Cardiac muscle cell (in vitro differentiated cells and primary cell): ENCODE results near the gene LZTS2. TPM values are rescaled to one million over a fixed set of nuclear protein-coding genes. Genes with fewer than 3 reads are reported as not detected.
"Not testable (repeated sequence)": the region's sequence is repeated elsewhere in the genome, so short reads cannot be mapped to it uniquely, and the experiment has no call there.

ENCODE experiments used
- DNase-seq, 2 donors: peaks; one replicate each; pipeline versions ENCODE4 v3.0.0 to v3.0.0-alpha.2; 2010 to 2017; ENCODE audit warnings: low read depth in 1 of 2, low spot score in 1 of 2
- H3K27ac ChIP-seq: fragments of 200-600 bp; sonication (generic); 2 replicates; pipeline ENCODE4 v1.5.1; 2016
- H3K27me3 ChIP-seq: fragments of 200-600 bp; sonication (generic); 2 replicates; pipeline ENCODE4 v1.6.0; 2016; ENCODE audit warnings: control low read depth
- H3K36me3 ChIP-seq: fragments of 200-600 bp; sonication (generic); 2 replicates; pipeline ENCODE4 v1.5.1; 2016; ENCODE audit warnings: control low read depth
- H3K4me1 ChIP-seq: fragments of 200-600 bp; sonication (generic); 2 replicates; pipeline ENCODE4 v1.8.1; 2017; ENCODE audit warnings: low read depth, mild to moderate bottlenecking, mixed run types
- H3K4me3 ChIP-seq: fragments of 200-600 bp; sonication (generic); 2 replicates; pipeline ENCODE4 v1.5.1; 2016; ENCODE audit warnings: mild to moderate bottlenecking
- H3K9me3 ChIP-seq: fragments of 200-600 bp; sonication (generic); 2 replicates; pipeline ENCODE4 v1.5.1; 2017; ENCODE audit warnings: low read depth, mild to moderate bottlenecking, control low read depth
- polyA plus RNA-seq: library from polyadenylated mRNA; unstranded; fragments of >200 nt; fragmentation: Nextera tagmentation; extraction: Ambion mirVana; gene quantifications from 2 replicates; pipeline ENCODE4 v1.2.1, GENCODE V29; 2016
- total RNA-seq: library from RNA; depleted of rRNA; stranded (reverse); fragments of >200 nt; gene quantifications from 2 replicates; pipeline ENCODE4 v1.2.3, GENCODE V29; 2016
- TF ChIP-seq, protein P1 (sequence below): IDR thresholded peaks from 2 replicates; pipeline ENCODE4 v1.5.1; 2012; ENCODE audit warnings: low read depth, mild to moderate bottlenecking, low read length

Gene LZTS2
- total and polyA plus RNA-seq, 2 experiments from 2014 or later: 128 to 168 TPM

DNA sequence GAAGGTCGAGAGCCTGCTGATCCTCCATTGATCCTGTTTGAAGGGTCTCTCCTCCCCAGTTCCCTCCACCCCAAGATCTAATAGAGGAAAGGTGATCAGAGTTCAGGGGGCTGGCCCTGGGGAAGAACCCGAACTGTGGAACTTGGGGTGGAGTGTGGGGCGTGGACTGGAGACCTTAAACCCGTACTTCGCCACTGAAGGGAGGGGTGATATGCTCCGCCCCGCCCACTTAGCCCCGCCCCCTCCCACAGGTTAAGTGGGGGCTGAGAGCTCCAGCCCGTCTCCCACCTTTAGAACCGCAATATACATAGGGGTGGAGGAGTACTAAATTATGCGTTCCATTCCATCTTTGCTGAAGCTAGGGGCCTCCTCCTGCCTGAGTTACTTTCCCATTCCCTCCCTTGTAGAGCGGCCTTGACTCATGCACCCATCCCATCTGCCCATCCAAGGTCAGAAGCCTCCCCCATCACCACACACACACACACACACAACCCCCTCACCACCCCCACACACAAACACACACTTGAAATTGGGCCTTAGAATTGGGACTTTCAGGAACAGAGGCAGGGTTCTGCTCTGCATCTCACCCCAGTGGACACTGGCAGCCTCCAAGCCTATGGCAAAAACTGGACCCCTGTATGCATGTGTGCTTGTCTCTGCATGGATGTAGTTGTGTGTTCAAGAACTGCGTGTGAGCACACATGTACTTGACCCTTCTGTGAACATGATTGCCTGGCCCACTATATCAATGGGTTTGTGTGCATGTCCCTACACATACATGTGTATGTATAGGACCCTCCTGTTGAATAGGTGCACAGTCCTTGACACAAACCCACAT lies 29.3 kb upstream of the LZTS2 start:
- Histone ChIP-seq H3K36me3 (no peaks in the 10 kb centered on the region), H3K27ac (no peak overlapping the region), H3K4me3 (peak overlapping the region; percentile 81), H3K27me3 (no peaks in the 10 kb centered on the region), H3K9me3 (no peaks in the 10 kb centered on the region), H3K4me1 (peaks cover 9% of the 10 kb centered on the region)
- no peak for DNase-seq
- TF ChIP-seq, protein P1, sequence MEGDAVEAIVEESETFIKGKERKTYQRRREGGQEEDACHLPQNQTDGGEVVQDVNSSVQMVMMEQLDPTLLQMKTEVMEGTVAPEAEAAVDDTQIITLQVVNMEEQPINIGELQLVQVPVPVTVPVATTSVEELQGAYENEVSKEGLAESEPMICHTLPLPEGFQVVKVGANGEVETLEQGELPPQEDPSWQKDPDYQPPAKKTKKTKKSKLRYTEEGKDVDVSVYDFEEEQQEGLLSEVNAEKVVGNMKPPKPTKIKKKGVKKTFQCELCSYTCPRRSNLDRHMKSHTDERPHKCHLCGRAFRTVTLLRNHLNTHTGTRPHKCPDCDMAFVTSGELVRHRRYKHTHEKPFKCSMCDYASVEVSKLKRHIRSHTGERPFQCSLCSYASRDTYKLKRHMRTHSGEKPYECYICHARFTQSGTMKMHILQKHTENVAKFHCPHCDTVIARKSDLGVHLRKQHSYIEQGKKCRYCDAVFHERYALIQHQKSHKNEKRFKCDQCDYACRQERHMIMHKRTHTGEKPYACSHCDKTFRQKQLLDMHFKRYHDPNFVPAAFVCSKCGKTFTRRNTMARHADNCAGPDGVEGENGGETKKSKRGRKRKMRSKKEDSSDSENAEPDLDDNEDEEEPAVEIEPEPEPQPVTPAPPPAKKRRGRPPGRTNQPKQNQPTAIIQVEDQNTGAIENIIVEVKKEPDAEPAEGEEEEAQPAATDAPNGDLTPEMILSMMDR: no peak

DNA sequence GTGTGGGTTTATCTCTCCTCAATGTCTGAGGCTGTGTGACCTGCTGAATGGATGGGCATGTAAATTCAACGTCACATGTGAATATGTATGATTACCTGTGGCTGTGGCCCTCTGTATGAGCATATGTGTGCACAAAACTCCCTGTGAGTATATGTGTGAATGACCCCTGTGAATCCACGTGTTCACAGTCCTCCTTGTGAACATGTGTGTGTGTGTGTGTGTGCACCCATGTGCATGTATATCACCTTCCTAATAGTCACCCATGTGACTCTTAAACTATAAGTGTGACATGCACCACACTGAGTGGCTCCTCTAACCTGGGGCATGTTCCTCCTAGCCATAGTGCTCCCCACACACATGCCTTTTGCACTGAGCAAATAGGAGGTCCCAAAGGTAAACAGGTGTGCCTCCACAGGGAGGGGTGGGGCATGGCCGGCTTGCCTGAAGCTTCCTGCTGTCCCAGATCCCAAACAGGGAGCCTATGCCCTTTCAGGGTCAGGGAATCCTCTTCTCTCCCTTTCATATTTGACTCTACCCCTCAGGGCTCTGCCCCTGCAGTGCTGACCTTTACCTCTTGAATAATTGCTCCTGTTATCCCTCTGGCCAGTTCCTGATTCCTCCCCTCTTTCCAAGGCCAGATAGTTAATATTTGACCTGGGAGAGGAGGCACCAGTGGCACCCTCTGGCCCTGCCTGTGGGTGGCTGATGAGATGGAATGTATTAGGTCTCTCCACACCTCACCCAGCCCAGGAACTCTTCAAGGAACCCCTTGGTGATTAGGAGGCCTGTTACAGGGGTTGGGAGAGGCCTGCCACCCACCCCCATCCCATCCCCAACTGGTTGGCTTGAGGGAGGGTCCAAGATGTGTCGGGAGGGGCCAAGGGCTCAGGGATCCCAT lies 28.4 kb upstream of the LZTS2 start:
- Histone ChIP-seq H3K36me3 (no peaks in the 10 kb centered on the region), H3K4me1 (peaks cover 9% of the 10 kb centered on the region), H3K27ac (no peak overlapping the region), H3K4me3 (no peak overlapping the region), H3K27me3 (no peaks in the 10 kb centered on the region), H3K9me3 (no peaks in the 10 kb centered on the region)
- DNase-seq: no peak
- TF ChIP-seq, protein P1: no peak

DNA sequence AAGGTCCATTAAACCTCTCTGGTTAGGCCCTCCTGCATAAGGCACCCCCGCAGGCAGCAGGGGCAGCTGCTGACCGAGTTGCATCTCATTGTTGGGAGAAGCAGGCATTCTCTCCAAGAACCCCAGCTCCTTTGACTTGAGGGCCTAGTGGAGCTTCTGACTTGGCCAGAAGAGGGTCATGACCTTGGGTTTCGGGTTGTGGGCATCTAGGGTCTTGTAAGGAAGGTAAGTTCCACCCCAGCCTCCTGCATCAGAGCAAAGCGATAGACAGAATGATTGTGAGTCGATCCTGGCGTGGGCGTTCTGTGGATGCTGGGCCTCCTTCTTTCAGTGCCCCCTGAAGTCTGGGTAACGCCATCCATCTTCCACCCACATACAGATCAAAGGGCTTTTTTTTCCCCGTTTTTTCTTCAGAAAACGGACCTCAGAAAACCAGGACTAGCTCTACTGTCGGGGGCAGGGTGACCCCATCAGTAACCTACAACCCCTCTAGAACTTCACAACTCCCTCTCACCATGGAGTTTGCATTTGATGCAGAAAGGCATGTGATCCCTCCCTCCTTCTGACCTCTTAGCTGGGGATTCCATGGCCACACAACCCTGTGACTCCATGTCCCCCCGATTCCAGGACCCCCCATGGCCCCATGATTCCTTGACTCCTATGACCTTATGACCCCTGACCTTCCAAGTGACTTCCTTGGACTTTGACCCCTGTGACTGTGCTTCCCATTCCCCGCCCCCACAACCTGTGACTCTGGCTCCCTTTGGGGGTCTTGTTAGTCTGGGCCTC lies 27.3 kb upstream of the LZTS2 start:
- DNase-seq: no peak
- no peaks in the 10 kb centered on the region for H3K36me3 ChIP-seq
- H3K27me3 ChIP-seq: no peaks in the 10 kb centered on the region
- no peak overlapping the region for H3K4me3 ChIP-seq
- TF ChIP-seq, protein P1: no peak
- H3K4me1 ChIP-seq: peaks cover 2% of the 10 kb centered on the region
- H3K9me3 ChIP-seq: no peaks in the 10 kb centered on the region
- no peak overlapping the region for H3K27ac ChIP-seq

DNA sequence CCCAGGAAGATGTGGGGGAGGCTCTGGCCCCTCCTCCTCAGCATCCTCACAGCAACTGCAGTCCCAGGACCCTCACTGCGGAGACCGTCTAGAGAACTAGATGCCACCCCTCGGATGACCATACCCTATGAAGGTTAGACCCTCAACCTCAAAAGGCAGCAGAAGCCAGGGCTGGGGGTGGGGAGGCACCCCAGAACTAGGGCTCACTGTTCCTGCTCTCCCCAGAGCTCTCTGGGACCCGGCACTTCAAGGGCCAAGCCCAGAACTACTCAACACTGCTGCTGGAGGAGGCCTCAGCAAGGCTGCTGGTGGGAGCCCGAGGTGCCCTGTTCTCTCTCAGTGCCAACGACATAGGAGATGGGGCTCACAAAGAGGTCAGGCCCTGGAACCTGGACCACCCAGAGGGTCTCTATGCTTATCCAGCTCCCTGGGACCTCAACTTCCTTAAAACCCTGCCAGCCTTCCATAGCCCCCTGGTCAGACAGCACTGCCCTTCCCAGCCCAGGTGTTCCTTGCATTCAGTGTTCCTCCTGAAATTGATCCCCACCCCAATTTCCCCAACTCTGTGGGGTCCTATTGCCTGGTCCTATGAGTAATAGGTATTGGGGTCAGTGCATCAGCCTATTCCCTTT lies 26.6 kb upstream of the LZTS2 start:
- DNase-seq: no peak
- no peak overlapping the region for H3K4me3 ChIP-seq
- H3K4me1 ChIP-seq: no peaks in the 10 kb centered on the region
- no peaks in the 10 kb centered on the region for H3K27me3 ChIP-seq
- no peaks in the 10 kb centered on the region for H3K36me3 ChIP-seq
- H3K9me3 ChIP-seq: no peaks in the 10 kb centered on the region
- no peak overlapping the region for H3K27ac ChIP-seq
- TF ChIP-seq, protein P1: no peak

DNA sequence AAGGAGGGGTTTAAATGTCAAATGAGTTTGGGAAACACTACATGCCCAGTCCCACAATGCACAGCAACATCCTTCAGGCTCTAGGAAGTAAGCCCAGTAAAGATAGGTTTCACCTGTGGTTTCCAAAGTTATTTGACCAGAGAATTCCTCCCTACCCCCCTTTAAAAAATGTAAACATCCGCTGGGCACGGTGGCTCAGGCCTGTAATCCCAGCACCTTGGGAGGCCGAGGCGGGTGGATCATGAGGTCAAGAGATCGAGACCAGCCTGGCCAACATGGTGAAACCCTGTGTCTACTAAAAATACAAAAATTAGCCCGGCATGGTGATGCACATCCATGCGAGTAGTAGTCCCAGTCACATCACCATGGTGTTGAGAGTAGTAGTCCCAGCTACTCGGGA lies 24.2 kb upstream of the LZTS2 start:
- H3K4me1 ChIP-seq, H3K27ac ChIP-seq, H3K4me3 ChIP-seq, H3K9me3 ChIP-seq, H3K27me3 ChIP-seq, H3K36me3 ChIP-seq, DNase-seq: not testable (repeated sequence)
